Spinal cord (tissue), 10 donors: Measurements from ENCODE around the gene C12orf60. TPM values are rescaled to one million over a fixed set of nuclear protein-coding genes. Genes with fewer than 3 reads are reported as not detected.

Experiments used
- DNase-seq, 6 donors: peaks; one replicate each; pipeline versions ENCODE4 v3.0.0 to v3.0.0-alpha.2; 2013 to 2015; ENCODE audit warnings: low spot score in 6 of 6, low read depth in 4 of 6
- H3K27ac ChIP-seq: one replicate; pipeline ENCODE4 v1.5.1; 2013; ENCODE audit warnings: low read depth, low read length, control low read depth
- H3K27me3 ChIP-seq: one replicate; pipeline ENCODE4 v1.6.1; 2013; ENCODE audit warnings: low read length; ENCODE audit not compliant: control insufficient read depth, insufficient read depth
- H3K36me3 ChIP-seq: one replicate; pipeline ENCODE4 v1.6.1; 2013; ENCODE audit warnings: low read length; ENCODE audit not compliant: control insufficient read depth, insufficient read depth
- H3K4me1 ChIP-seq: one replicate; pipeline ENCODE4 v1.6.1; 2013; ENCODE audit warnings: low read length; ENCODE audit not compliant: control insufficient read depth, insufficient read depth
- H3K4me3 ChIP-seq: one replicate; pipeline ENCODE4 v1.5.1; 2013; ENCODE audit warnings: low read depth, low read length, control low read depth
- H3K9me3 ChIP-seq: one replicate; pipeline ENCODE4 v1.6.1; 2013; ENCODE audit warnings: low read length; ENCODE audit not compliant: control insufficient read depth, insufficient read depth
- WGBS: methylation state at CpG from one replicate; pipeline ENCODE4 v1.1.5; 2013; ENCODE audit warnings: missing lambda C conversion rate; ENCODE audit not compliant: insufficient coverage; 5-methylcytosine and 5-hydroxymethylcytosine counted together
- polyA plus RNA-seq, 2 donors: library from polyadenylated mRNA; unstranded; fragments of 120-200 nt; gene quantifications; one replicate each; pipeline ENCODE4 v1.2.1, GENCODE V29; 2013; ENCODE audit not compliant: insufficient read length in 2 of 2
- total RNA-seq, 2 donors: library from RNA; depleted of rRNA in 1 of 2; stranded (reverse); fragments of 120-200 nt in 1 of 2; fragments of >200 nt in 1 of 2; gene quantifications; one replicate each; pipeline versions ENCODE4 v1.2.3 to v1.2.4, GENCODE V29; 2013 to 2014
- donor health status: healthy.

Gene C12orf60
- total and polyA plus RNA-seq, 4 donors = 2.8 to 7.2 (median 3.7) TPM

GRCh38 chr12:14828892-14829291 is 25.4 kb downstream of the C12orf60 start:
- Histone ChIP-seq H3K4me1 (no peaks in the 10 kb centered on the region), H3K4me3 (no peak overlapping the region), H3K36me3 (no peaks in the 10 kb centered on the region), H3K9me3 (peaks cover 1% of the 10 kb centered on the region), H3K27ac (no peak overlapping the region), H3K27me3 (no peaks in the 10 kb centered on the region)
- DNase-seq = no peak

- H3K9me3 ChIP-seq = no peaks in the 10 kb centered on the region
- WGBS = 100% methylated on average over 1 of the region's 3 CpGs
- H3K4me3 ChIP-seq = no peak overlapping the region
- no peaks in the 10 kb centered on the region for H3K36me3 ChIP-seq
- DNase-seq = no peak
- peak overlapping the region; percentile 41 for H3K27ac ChIP-seq
- no peaks in the 10 kb centered on the region for H3K4me1 ChIP-seq
- no peaks in the 10 kb centered on the region for H3K27me3 ChIP-seq
Measured at GRCh38 chr12:14833336-14833735, 29.9 kb downstream of the C12orf60 start.

GRCh38 chr12:14833952-14834351 is 30.5 kb downstream of the C12orf60 start:
- Histone ChIP-seq H3K4me3 (no peak overlapping the region), H3K9me3 (no peaks in the 10 kb centered on the region), H3K27ac (peak overlapping the region; percentile 41), H3K27me3 (no peaks in the 10 kb centered on the region), H3K36me3 (no peaks in the 10 kb centered on the region), H3K4me1 (no peaks in the 10 kb centered on the region)
- no CpG with 5 or more reads among the region's 1 CpG for WGBS
- DNase-seq = no peak

- Histone ChIP-seq H3K9me3 (no peaks in the 10 kb centered on the region), H3K36me3 (no peaks in the 10 kb centered on the region), H3K4me3 (no peak overlapping the region), H3K27me3 (no peaks in the 10 kb centered on the region), H3K4me1 (no peaks in the 10 kb centered on the region), H3K27ac (peak overlapping the region; percentile 41)
- DNase-seq = peak in 2 of 6 donors; percentile 58
Measured at GRCh38 chr12:14834509-14834908, 31.0 kb downstream of the C12orf60 start.

GRCh38 chr12:14836336-14837210 is 33.1 kb downstream of the C12orf60 start:
- Histone ChIP-seq H3K27ac (no peak overlapping the region), H3K36me3 (no peaks in the 10 kb centered on the region), H3K4me3 (no peak overlapping the region), H3K9me3 (no peaks in the 10 kb centered on the region), H3K4me1 (no peaks in the 10 kb centered on the region), H3K27me3 (no peaks in the 10 kb centered on the region)
- WGBS = 92% methylated on average over 5 of the region's 7 CpGs
- no peak for DNase-seq

GRCh38 chr12:14839262-14839661 is 35.8 kb downstream of the C12orf60 start:
- Histone ChIP-seq H3K4me3 (no peak overlapping the region), H3K27ac (no peak overlapping the region), H3K9me3 (no peaks in the 10 kb centered on the region), H3K4me1 (no peaks in the 10 kb centered on the region), H3K36me3 (no peaks in the 10 kb centered on the region), H3K27me3 (no peaks in the 10 kb centered on the region)
- no peak for DNase-seq
- WGBS = no CpG with 5 or more reads among the region's 1 CpG

- no peaks in the 10 kb centered on the region for H3K9me3 ChIP-seq
- H3K4me1 ChIP-seq = no peaks in the 10 kb centered on the region
- H3K27ac ChIP-seq = no peak overlapping the region
- H3K27me3 ChIP-seq = no peaks in the 10 kb centered on the region
- H3K4me3 ChIP-seq = no peak overlapping the region
- WGBS = 100% methylated on average over 1 of the region's 4 CpGs
- DNase-seq = no peak
- H3K36me3 ChIP-seq = no peaks in the 10 kb centered on the region
Measured at GRCh38 chr12:14840616-14841015, 37.1 kb downstream of the C12orf60 start.

- H3K9me3 ChIP-seq = no peaks in the 10 kb centered on the region
- no peaks in the 10 kb centered on the region for H3K36me3 ChIP-seq
Measured at GRCh38 chr12:14841761-14842160, 38.3 kb downstream of the C12orf60 start.

GRCh38 chr12:14842315-14842714 is 38.8 kb downstream of the C12orf60 start:
- Histone ChIP-seq H3K4me1 (no peaks in the 10 kb centered on the region), H3K4me3 (no peak overlapping the region), H3K27me3 (no peaks in the 10 kb centered on the region), H3K9me3 (no peaks in the 10 kb centered on the region), H3K36me3 (no peaks in the 10 kb centered on the region), H3K27ac (no peak overlapping the region)
- DNase-seq = no peak
- WGBS = no CpG with 5 or more reads among the region's 3 CpGs

More at GRCh38 chr12:14841761-14842160, 38.3 kb downstream of the C12orf60 start:
- DNase-seq = no peak
- Histone ChIP-seq H3K27me3 (no peaks in the 10 kb centered on the region), H3K4me1 (no peaks in the 10 kb centered on the region), H3K4me3 (no peak overlapping the region), H3K27ac (no peak overlapping the region)
- WGBS = 95% methylated on average over 2 of the region's 3 CpGs

GRCh38 chr12:14843425-14843887 is 40.0 kb downstream of the C12orf60 start, which contains the start of gene ART4:
ART4 (minus strand) TSS chr12:14843526; CDS start chr12:14843113, 413 bp downstream.
- Histone ChIP-seq H3K4me1 (no peaks in the 10 kb centered on the region), H3K27me3 (no peaks in the 10 kb centered on the region), H3K36me3 (no peaks in the 10 kb centered on the region), H3K27ac (no peak within 1 kb of the TSS), H3K4me3 (no peak within 1 kb of the TSS), H3K9me3 (no peaks in the 10 kb centered on the region)
- no peak for DNase-seq
- WGBS = 86% methylated on average over 7 of the region's 10 CpGs
